ENCODE measurements around the gene DNAJC1. TPM values are rescaled to one million over a fixed set of nuclear protein-coding genes. Genes with fewer than 3 reads are reported as not detected.

The DNAJC1 gene
- total RNA-seq, 1 donor from 2014 or later: 40.0 TPM

DNA sequence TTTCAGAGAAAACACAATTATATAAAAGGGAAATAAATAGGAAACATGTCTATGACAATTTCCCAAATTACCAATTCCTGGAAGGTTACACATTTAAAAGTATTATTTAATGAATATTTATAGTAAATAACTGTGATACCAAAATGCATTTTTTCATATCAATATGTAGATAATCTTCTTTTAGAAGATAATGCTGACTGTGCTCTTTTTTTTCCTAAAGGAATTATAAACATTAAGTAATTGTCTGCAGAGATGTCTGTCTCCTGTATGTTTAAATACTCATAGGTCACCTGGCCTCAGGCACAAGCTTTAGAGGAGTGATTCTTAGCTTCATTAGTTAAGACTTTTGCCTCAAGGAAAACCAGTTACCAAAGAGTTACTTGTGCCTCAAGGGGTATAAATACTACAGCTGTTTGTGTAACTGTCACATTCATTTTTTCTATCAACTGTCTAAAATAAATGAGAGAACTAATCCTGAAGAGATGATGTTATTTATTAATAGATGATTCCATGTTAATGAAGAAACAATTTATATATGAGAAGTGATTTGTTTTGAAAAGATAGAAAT lies 77.1 kb downstream of the DNAJC1 start:
- TF ChIP-seq POLR2AphosphoS5 (IDR thresholded peaks at IDR 0.05; ENCODE audit: insufficient read depth in 1 of 2, low read depth in 1 of 2) (no peak), CTCF (IDR thresholded peaks at IDR 0.05) (no peak), POLR2A (IDR thresholded peaks at IDR 0.05) (no peak)
- Histone ChIP-seq H3K4me3 (no peak overlapping the region), H3K4me1 (no peaks in the 10 kb centered on the region), H3K27me3 (no peaks in the 10 kb centered on the region), H3K36me3 (no peaks in the 10 kb centered on the region), H3K9me3 (no peaks in the 10 kb centered on the region), H3K27ac (no peak overlapping the region)
- no peak for DNase-seq (ENCODE audit: extremely low spot score in 2 of 2)
- intact Hi-C loops (cut with DNase I): no loop called here

DNA sequence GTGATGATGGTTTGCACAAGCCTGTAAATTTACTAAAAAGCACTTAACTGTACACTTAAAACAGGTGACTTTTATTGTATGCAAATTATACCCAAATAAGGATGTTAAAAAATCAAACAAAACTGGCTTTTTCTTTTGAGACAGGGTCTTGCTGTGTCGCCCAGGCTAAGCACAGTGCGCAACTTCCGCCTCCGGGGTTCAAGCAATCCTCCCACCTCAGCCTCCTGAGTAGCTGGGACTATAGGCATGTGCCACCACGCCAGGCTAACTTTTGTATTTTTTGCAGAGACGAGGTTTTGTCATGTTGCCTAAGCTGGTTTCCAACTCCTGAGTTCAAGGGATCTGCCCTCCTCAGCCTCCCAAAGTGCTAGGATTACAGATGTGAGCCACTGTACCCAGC lies 77.7 kb downstream of the DNAJC1 start:
- H3K9me3 ChIP-seq: no peaks in the 10 kb centered on the region
- no peaks in the 10 kb centered on the region for H3K36me3 ChIP-seq
- no peak overlapping the region for H3K27ac ChIP-seq
- intact Hi-C loops (cut with DNase I): no loop called here
- DNase-seq (ENCODE audit: extremely low spot score in 2 of 2): no peak
- TF ChIP-seq CTCF (IDR thresholded peaks at IDR 0.05) (no peak), POLR2AphosphoS5 (IDR thresholded peaks at IDR 0.05; ENCODE audit: insufficient read depth in 1 of 2, low read depth in 1 of 2) (no peak), POLR2A (IDR thresholded peaks at IDR 0.05) (no peak)
- H3K27me3 ChIP-seq: no peaks in the 10 kb centered on the region
- H3K4me1 ChIP-seq: no peaks in the 10 kb centered on the region
- no peak overlapping the region for H3K4me3 ChIP-seq

DNA sequence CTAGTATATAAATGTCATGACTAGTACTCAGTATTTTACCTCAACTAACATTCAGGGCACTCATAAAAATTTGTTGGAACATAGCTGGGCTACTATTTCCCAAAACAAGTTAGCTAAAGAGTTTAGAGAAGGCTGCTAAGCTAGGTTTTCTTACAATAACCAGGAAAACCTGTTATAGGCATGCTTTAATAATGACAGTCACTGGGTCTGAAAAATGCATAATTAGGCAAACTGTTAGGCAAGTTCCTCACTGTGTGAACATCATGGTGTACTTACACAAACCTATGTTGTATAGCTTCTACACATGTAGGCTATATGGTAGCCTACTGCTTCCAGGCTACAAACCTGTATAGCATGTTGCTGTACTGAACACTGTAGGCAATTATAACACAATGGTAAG lies 79.0 kb downstream of the DNAJC1 start:
- intact Hi-C loops (cut with DNase I): no loop called here
- Histone ChIP-seq H3K4me3 (no peak overlapping the region), H3K36me3 (no peaks in the 10 kb centered on the region), H3K9me3 (no peaks in the 10 kb centered on the region), H3K4me1 (no peaks in the 10 kb centered on the region), H3K27ac (no peak overlapping the region), H3K27me3 (no peaks in the 10 kb centered on the region)
- DNase-seq (ENCODE audit: extremely low spot score in 2 of 2): no peak
- TF ChIP-seq POLR2A (IDR thresholded peaks at IDR 0.05) (no peak), CTCF (IDR thresholded peaks at IDR 0.05) (no peak), POLR2AphosphoS5 (IDR thresholded peaks at IDR 0.05; ENCODE audit: insufficient read depth in 1 of 2, low read depth in 1 of 2) (no peak)

DNA sequence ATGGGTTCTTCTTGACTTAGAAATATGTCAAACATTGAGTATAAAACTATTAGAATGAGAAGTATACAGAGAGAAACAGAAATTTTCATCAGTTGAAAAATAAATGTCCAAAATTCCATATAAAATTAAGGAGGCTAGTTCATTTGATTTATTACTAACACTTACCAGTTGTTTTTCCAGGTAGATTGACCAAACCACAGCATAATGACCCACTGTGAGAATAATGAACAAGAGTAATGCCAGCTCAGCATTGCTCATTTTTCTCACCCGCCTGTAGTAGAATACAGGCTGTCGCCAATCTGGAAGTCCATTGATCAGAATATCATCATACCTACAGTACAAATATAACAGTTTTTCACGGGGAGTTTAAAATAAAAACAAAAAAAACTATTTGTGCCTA lies 82.9 kb downstream of the DNAJC1 start:
- no peaks in the 10 kb centered on the region for H3K9me3 ChIP-seq

More for the DNA sequence above, 82.9 kb downstream of the DNAJC1 start:
- intact Hi-C loops (cut with DNase I): no loop called here
- TF ChIP-seq POLR2AphosphoS5 (IDR thresholded peaks at IDR 0.05; ENCODE audit: insufficient read depth in 1 of 2, low read depth in 1 of 2) (no peak), CTCF (IDR thresholded peaks at IDR 0.05) (no peak), POLR2A (IDR thresholded peaks at IDR 0.05) (no peak)
- no peaks in the 10 kb centered on the region for H3K4me1 ChIP-seq
- no peak overlapping the region for H3K27ac ChIP-seq
- no peak for DNase-seq (ENCODE audit: extremely low spot score in 2 of 2)
- no peak overlapping the region for H3K4me3 ChIP-seq
- H3K27me3 ChIP-seq: no peaks in the 10 kb centered on the region
- H3K36me3 ChIP-seq: no peaks in the 10 kb centered on the region

All from vagina (tissue), 2 donors.